Measurements from ENCODE around the gene PUM1. TPM values are rescaled to one million over a fixed set of nuclear protein-coding genes. Genes with fewer than 3 reads are reported as not detected.
A peak's percentile ranks its signal among the peaks of the same experiment; 100 is the strongest.
"Not testable (repeated sequence)": the region's sequence is repeated elsewhere in the genome, so short reads cannot be mapped to it uniquely, and the experiment has no call there.

PUM1 gene
- polyA plus RNA-seq, 1 donor from 2014 or later = 88.0 TPM

- no peak overlapping the region for H3K4me3 Mint-ChIP-seq
- H3K9me3 Mint-ChIP-seq = no peaks in the 10 kb centered on the region
- H3K36me3 Mint-ChIP-seq = no peaks in the 10 kb centered on the region
- peak overlapping the region in 2 of 3 donors; percentile 29 to 47 for H3K27ac Mint-ChIP-seq
- H3K27me3 Mint-ChIP-seq = no peaks in the 10 kb centered on the region
- H3K4me1 Mint-ChIP-seq = peaks cover 36 to 39% (median 36%) of the 10 kb centered on the region in 3 donors
Measured at GRCh38 chr1:31054349-31054748, 11.2 kb downstream of the PUM1 start.

DNA sequence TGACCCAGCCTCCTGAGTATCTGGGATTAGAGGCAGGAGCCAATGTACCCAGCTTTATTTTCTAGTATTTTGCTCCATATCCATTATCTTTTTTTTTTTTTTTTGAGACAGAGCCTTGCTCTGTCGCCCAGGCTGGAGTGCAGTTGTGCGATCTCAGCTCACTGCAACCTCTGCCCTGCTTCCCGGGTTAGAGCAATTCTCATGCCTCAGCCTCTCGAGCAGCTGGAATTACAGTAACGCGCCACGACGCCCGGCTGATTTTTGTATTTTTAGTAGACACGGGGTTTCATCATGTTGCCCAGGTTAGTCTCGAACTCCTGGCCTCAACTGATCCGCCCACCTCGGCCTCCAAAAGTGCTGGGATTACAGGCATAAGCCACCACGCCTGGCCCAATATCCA, 12.9 kb downstream of the PUM1 start:
- peaks cover 24 to 31% (median 29%) of the 10 kb centered on the region in 3 donors for H3K4me1 Mint-ChIP-seq
- H3K36me3 Mint-ChIP-seq, H3K27ac Mint-ChIP-seq, H3K9me3 Mint-ChIP-seq, H3K4me3 Mint-ChIP-seq, H3K27me3 Mint-ChIP-seq: not testable (repeated sequence)

- Mint-ChIP-seq H3K27me3 (no peaks in the 10 kb centered on the region), H3K4me1 (peaks cover 29 to 39% (median 34%) of the 10 kb centered on the region in 3 donors), H3K27ac (peak overlapping the region in 1 of 3 donors; percentile 62), H3K36me3 (no peaks in the 10 kb centered on the region), H3K4me3 (no peak overlapping the region), H3K9me3 (no peaks in the 10 kb centered on the region)
Measured at GRCh38 chr1:31051611-31052010, 13.9 kb downstream of the PUM1 start.

DNA sequence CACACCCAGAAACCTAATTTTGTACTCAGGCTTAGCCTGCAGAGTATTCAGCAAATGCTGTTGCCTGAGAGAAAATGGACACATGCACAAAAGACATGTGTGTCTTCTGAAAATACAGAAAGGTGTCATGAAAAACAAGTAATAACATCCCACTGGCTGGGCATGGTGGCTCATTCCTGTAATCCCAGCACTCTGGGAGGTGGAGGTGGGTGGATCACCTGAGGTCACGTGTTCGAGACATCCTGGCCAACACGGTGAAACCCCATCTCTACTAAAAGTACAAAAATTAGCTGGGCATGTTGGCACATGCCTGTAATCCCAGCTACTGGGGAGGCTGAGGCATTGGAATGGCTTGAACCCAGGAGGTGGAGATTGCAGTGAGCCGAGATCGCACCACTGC, 18.0 kb downstream of the PUM1 start:
- Mint-ChIP-seq H3K27ac (peak overlapping the region in 1 of 3 donors; percentile 28), H3K4me1 (peaks cover 26 to 34% (median 27%) of the 10 kb centered on the region in 3 donors)
- H3K27me3 Mint-ChIP-seq, H3K9me3 Mint-ChIP-seq, H3K4me3 Mint-ChIP-seq, H3K36me3 Mint-ChIP-seq: not testable (repeated sequence)

- H3K4me1 Mint-ChIP-seq = peaks cover 24 to 35% (median 27%) of the 10 kb centered on the region in 3 donors
- H3K4me3 Mint-ChIP-seq = peak overlapping the region in 1 of 4 donors; percentile 81
- peaks cover 4% of the 10 kb centered on the region for H3K36me3 Mint-ChIP-seq
- no peaks in the 10 kb centered on the region for H3K27me3 Mint-ChIP-seq
- H3K27ac Mint-ChIP-seq = no peak overlapping the region
- no peaks in the 10 kb centered on the region for H3K9me3 Mint-ChIP-seq
Measured at GRCh38 chr1:31043631-31044030, 21.9 kb downstream of the PUM1 start.

- Mint-ChIP-seq H3K36me3 (peaks cover 4% of the 10 kb centered on the region), H3K27me3 (no peaks in the 10 kb centered on the region), H3K4me3 (peak overlapping the region in 2 of 4 donors; percentile 47 to 58), H3K9me3 (no peaks in the 10 kb centered on the region), H3K4me1 (peaks cover 25 to 38% (median 32%) of the 10 kb centered on the region in 3 donors), H3K27ac (peak overlapping the region in 1 of 3 donors; percentile 4)
Measured at GRCh38 chr1:31042656-31043055, 22.9 kb downstream of the PUM1 start.

- Mint-ChIP-seq H3K9me3 (no peaks in the 10 kb centered on the region), H3K36me3 (peaks cover 4% of the 10 kb centered on the region), H3K4me3 (no peak overlapping the region), H3K4me1 (peaks cover 21 to 37% (median 35%) of the 10 kb centered on the region in 3 donors), H3K27ac (peak overlapping the region in 1 of 3 donors; percentile 67), H3K27me3 (no peaks in the 10 kb centered on the region)
Measured at GRCh38 chr1:31041529-31041928, 24.0 kb downstream of the PUM1 start.

DNA sequence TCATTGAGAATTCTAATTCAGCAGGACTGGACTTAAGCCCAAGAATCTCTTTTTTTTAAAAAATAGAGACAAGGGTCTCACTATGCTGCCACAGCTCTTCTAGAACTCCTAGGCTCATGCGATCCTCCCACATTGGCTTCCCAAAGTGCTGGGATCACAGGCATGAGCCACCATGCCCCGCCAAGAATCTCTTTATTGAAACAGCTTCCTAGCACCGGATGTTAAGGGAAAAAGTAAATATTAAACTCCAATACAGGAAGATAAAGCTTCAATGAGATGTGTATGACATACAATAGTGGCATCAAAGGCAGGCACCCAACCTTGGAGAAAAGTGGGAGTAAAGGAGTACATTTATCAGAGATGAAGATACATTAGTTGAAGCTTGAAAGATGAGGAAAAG, 25.5 kb downstream of the PUM1 start:
- Mint-ChIP-seq H3K27me3 (no peaks in the 10 kb centered on the region), H3K27ac (peak overlapping the region in 1 of 3 donors; percentile 40), H3K4me3 (peak overlapping the region in 1 of 4 donors; percentile 52), H3K9me3 (no peaks in the 10 kb centered on the region), H3K36me3 (peaks cover 2% of the 10 kb centered on the region), H3K4me1 (peaks cover 21 to 38% (median 36%) of the 10 kb centered on the region in 3 donors)

DNA sequence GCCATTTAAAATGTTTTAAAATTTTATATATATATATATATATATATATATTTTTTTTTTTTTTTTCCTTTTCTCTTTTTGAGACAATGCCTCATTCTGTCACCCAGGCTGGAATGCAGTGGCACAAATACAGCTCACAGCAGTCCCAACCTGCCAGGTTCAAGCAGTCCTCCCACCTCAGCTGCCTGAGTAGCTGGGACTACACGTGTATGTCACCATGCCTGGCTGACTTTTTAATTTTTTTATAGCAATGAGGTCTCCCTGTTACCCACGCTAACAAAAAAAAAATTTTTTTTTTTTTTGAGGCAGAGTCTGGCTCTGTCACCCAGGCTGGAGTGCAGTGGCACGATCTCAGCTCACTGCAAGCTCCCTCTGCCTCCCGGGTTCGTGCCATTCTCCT, 26.6 kb downstream of the PUM1 start:
- H3K9me3 Mint-ChIP-seq, H3K27me3 Mint-ChIP-seq, H3K36me3 Mint-ChIP-seq, H3K4me3 Mint-ChIP-seq, H3K27ac Mint-ChIP-seq: not testable (repeated sequence)
- H3K4me1 Mint-ChIP-seq = peaks cover 28 to 44% (median 43%) of the 10 kb centered on the region in 3 donors

GRCh38 chr1:31038360-31038759, 27.2 kb downstream of the PUM1 start:
- Mint-ChIP-seq H3K4me3 (no peak overlapping the region), H3K36me3 (no peaks in the 10 kb centered on the region), H3K9me3 (no peaks in the 10 kb centered on the region), H3K4me1 (peaks cover 24 to 42% (median 38%) of the 10 kb centered on the region in 3 donors), H3K27ac (no peak overlapping the region), H3K27me3 (no peaks in the 10 kb centered on the region)

GRCh38 chr1:31036749-31037500, 28.6 kb downstream of the PUM1 start:
- Mint-ChIP-seq H3K27me3 (no peaks in the 10 kb centered on the region), H3K4me3 (no peak overlapping the region), H3K9me3 (no peaks in the 10 kb centered on the region), H3K36me3 (no peaks in the 10 kb centered on the region), H3K27ac (peak overlapping the region in 2 of 3 donors; percentile 69 to 71), H3K4me1 (peaks cover 21 to 43% (median 36%) of the 10 kb centered on the region in 3 donors)

GRCh38 chr1:31033598-31033997, 31.9 kb downstream of the PUM1 start:
- H3K36me3 Mint-ChIP-seq = peaks cover 2% of the 10 kb centered on the region
- H3K4me1 Mint-ChIP-seq = peaks cover 34 to 54% (median 53%) of the 10 kb centered on the region in 3 donors
- H3K27me3 Mint-ChIP-seq = no peaks in the 10 kb centered on the region
- H3K9me3 Mint-ChIP-seq = no peaks in the 10 kb centered on the region
- peak overlapping the region in 1 of 3 donors; percentile 80 for H3K27ac Mint-ChIP-seq
- H3K4me3 Mint-ChIP-seq = peak overlapping the region in 2 of 4 donors; percentile 28 to 76

DNA sequence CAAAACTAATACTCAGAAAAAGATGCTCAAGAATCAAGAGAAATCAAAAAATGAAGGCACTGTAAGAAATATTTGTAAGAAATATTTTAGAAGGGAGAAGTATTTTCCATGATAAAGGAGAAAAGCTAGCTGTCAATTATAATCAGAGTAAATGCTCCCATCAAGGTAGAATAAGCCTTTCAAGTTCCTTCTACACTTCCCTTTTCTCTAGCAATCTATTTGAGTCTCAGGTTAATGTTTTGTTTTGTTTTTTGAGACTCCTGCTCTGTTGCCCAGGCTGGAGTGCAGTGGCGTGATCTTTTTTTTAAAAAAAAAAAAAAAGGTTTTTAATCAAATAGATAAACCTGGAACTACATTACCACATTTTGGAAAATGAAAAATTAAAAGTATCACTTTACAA, 33.3 kb downstream of the PUM1 start:
- Mint-ChIP-seq H3K9me3 (no peaks in the 10 kb centered on the region), H3K4me3 (peak overlapping the region in 2 of 4 donors; percentile 12 to 19), H3K27ac (peak overlapping the region in 1 of 3 donors; percentile 31), H3K4me1 (peaks cover 43 to 63% (median 60%) of the 10 kb centered on the region in 3 donors), H3K27me3 (no peaks in the 10 kb centered on the region), H3K36me3 (peaks cover 2% of the 10 kb centered on the region)

DNA sequence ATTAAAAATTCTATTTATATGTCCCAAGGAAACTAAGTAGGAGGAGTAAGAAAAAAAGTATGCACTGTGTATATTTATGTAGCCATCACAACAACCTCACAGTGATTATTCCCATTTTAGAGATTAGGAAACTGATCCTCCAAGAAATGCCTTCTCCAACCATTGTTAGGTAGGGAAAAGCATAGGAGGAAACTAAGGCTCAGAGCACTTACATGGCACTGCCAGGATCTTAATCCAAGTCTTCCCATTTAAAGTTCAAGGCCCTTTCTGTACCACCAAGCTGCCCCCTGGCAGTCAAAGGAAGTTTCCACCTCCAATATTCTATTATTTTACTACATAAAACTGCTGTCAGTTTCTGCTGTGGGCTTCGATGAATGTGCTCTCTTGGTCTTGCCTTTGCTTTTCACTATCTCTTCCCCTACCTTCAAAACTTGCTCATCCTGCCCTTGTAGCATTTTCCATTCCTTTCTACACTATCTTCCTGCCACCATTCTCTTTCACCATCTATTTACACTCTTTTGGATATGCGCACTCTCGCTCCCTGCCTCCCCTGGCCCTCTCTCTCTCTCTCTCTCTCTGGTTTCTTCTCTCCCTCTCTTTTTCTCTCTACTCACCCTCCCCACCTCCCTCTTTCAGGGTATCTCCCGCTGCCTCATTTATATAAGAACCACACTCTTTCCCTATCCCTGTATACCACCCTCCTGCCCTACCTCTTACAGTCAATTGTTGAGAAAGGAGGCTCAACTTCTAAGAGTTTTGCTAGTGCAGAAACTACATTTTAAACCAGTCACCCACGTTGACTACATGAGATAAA, 34.0 kb downstream of the PUM1 start:
- Mint-ChIP-seq H3K27ac (no peak overlapping the region), H3K9me3 (no peaks in the 10 kb centered on the region), H3K27me3 (no peaks in the 10 kb centered on the region), H3K4me1 (peaks cover 47 to 60% (median 56%) of the 10 kb centered on the region in 3 donors), H3K36me3 (peaks cover 2% of the 10 kb centered on the region), H3K4me3 (no peak overlapping the region)

DNA sequence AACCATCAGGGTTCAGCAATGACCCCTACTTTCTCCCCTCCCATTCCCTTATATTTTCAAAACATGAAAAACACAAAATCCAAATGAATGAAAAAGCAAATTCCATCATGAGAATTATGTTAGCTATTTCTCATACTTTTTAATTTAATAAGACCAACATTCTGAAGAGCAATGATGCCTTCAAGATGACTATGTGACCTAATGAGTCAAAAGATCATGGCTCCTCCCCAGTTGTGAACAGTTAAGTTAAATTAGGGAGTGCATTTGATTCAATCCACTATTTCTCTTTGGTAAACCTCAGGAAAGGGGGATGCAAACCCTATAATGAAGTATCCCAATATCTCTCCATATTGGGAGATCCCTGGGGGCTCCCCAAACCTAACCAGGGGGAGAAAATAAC, 36.5 kb downstream of the PUM1 start:
- Mint-ChIP-seq H3K4me3 (peak overlapping the region in 2 of 4 donors; percentile 64 to 73), H3K9me3 (no peaks in the 10 kb centered on the region), H3K4me1 (peaks cover 51 to 68% (median 53%) of the 10 kb centered on the region in 3 donors), H3K36me3 (peaks cover 2% of the 10 kb centered on the region), H3K27me3 (no peaks in the 10 kb centered on the region), H3K27ac (no peak overlapping the region)

All from IgD-negative memory B cell (primary cell).